ENCODE results near the gene PLD5. TPM values are rescaled to one million over a fixed set of nuclear protein-coding genes. Genes with fewer than 3 reads are reported as not detected.

The PLD5 gene
- total and polyA plus RNA-seq, 4 donors = under 0.01 to 0.17 (median 0.05) TPM; not detected in 1

GRCh38 chr1:242489545-242489944 lies 35.0 kb downstream of the PLD5 start:
- H3K9ac ChIP-seq (ENCODE audit: low read depth in 1 of 2, low read length in 2 of 2) = no peak overlapping the region
- no peak overlapping the region for H3K27ac ChIP-seq (ENCODE audit: low read depth in 1 of 2, low read length in 2 of 2)
- no peak overlapping the region for H3K4me3 ChIP-seq (ENCODE audit: low read depth in 1 of 3, low read length in 3 of 3)
- no peak for DNase-seq (ENCODE audit: low spot score)
- peaks cover 0 to 8% (median 2%) of the 10 kb centered on the region in 4 donors for H3K9me3 ChIP-seq (ENCODE audit: control insufficient read depth in 4 of 4, low read length in 3 of 4)
- H3K27me3 ChIP-seq (ENCODE audit: control insufficient read depth in 4 of 4, insufficient read depth in 4 of 4, low read length in 3 of 4) = peaks cover 0 to 3% (median 0%) of the 10 kb centered on the region in 4 donors
- TF ChIP-seq RXRA (IDR thresholded peaks at IDR 0.05) = no peak
- TF ChIP-seq YY1 (IDR thresholded peaks at IDR 0.05) = no peak
- no peak for TF ChIP-seq NR2F2 (IDR thresholded peaks at IDR 0.05)
- no peak for TF ChIP-seq REST (IDR thresholded peaks at IDR 0.05)
- no peak for TF ChIP-seq FOXA2 (IDR thresholded peaks at IDR 0.05)
- no peak for TF ChIP-seq JUND (IDR thresholded peaks at IDR 0.05)
- TF ChIP-seq SP1 (IDR thresholded peaks at IDR 0.05) = no peak
- TF ChIP-seq TAF1 (conservative IDR thresholded peaks at IDR 0.05) = no peak
- TF ChIP-seq HNF4G (IDR thresholded peaks at IDR 0.05) = no peak
- TF ChIP-seq MAX (IDR thresholded peaks at IDR 0.05) = no peak
- TF ChIP-seq ZBTB33 (IDR thresholded peaks at IDR 0.05) = no peak
- TF ChIP-seq EGR1 (IDR thresholded peaks at IDR 0.05; ENCODE audit: low read depth in 2 of 2) = no peak
- WGBS = 49% methylated on average over 3 of the region's 3 CpGs
- no peaks in the 10 kb centered on the region for H3K36me3 ChIP-seq (ENCODE audit: control insufficient read depth in 4 of 4, insufficient read depth in 3 of 4, low read depth in 1 of 4, low read length in 3 of 4)
- no peaks in the 10 kb centered on the region for H3K4me1 ChIP-seq (ENCODE audit: control insufficient read depth in 4 of 4, insufficient read depth in 4 of 4, low read length in 3 of 4)

GRCh38 chr1:242477944-242478343 lies 46.6 kb downstream of the PLD5 start:
- no peak overlapping the region for H3K9ac ChIP-seq (ENCODE audit: low read depth in 1 of 2, low read length in 2 of 2)
- H3K4me1 ChIP-seq (ENCODE audit: control insufficient read depth in 4 of 4, insufficient read depth in 4 of 4, low read length in 3 of 4) = no peaks in the 10 kb centered on the region
- TF ChIP-seq RAD21 (IDR thresholded peaks at IDR 0.05) (no peak), NR2F2 (IDR thresholded peaks at IDR 0.05) (no peak), GABPA (IDR thresholded peaks at IDR 0.05 in 1 of 2, conservative IDR thresholded peaks at IDR 0.05 in 1 of 2) (no peak), FOXA2 (IDR thresholded peaks at IDR 0.05) (no peak), JUND (IDR thresholded peaks at IDR 0.05) (no peak), HNF4A (conservative IDR thresholded peaks at IDR 0.05) (no peak), HNF4G (IDR thresholded peaks at IDR 0.05) (no peak), CTCF (IDR thresholded peaks at IDR 0.05; ENCODE audit: low read depth, low read length, missing input control) (no peak), TAF1 (conservative IDR thresholded peaks at IDR 0.05) (no peak), EGR1 (IDR thresholded peaks at IDR 0.05; ENCODE audit: low read depth in 2 of 2) (no peak)
- no peaks in the 10 kb centered on the region for H3K36me3 ChIP-seq (ENCODE audit: control insufficient read depth in 4 of 4, insufficient read depth in 3 of 4, low read depth in 1 of 4, low read length in 3 of 4)
- DNase-seq (ENCODE audit: low spot score) = no peak
- H3K4me3 ChIP-seq (ENCODE audit: low read depth in 1 of 3, low read length in 3 of 3) = no peak overlapping the region
- no peaks in the 10 kb centered on the region for H3K9me3 ChIP-seq (ENCODE audit: control insufficient read depth in 4 of 4, low read length in 3 of 4)
- no peaks in the 10 kb centered on the region for H3K27me3 ChIP-seq (ENCODE audit: control insufficient read depth in 4 of 4, insufficient read depth in 4 of 4, low read length in 3 of 4)
- 46% methylated on average over 3 of the region's 3 CpGs for WGBS
- no peak overlapping the region for H3K27ac ChIP-seq (ENCODE audit: low read depth in 1 of 2, low read length in 2 of 2)

All from liver (tissue), 9 donors.